Measurements from ENCODE around the gene WNT3. TPM values are rescaled to one million over a fixed set of nuclear protein-coding genes. Genes with fewer than 3 reads are reported as not detected.

WNT3 gene
- total and polyA plus RNA-seq, 2 donors (not counting 3 experiments of a cell fraction or from before 2014, with no cell fraction given) = 1.4 to 2.1 TPM

DNA sequence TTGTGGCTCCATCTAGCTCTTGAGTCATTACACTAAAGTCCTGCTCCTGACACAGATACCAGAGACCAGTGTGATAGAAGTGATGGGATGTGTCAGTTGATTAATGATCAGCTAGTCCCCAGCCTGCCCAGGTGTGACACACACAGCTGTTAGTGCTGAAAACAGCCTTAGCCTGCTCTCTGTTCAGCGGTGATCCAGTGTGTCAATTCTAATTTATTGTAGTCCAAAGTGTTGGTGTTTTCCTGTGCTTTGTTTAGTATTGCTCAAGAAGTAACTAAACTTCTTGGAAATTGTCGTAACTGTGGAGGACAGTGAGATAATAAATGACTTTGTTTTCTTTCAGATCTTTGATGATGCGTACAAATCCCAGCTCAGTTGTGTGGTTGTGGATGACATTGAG lies 92.3 kb downstream of the WNT3 start:
- BruUV-seq (replicated peaks) = no TSS peak
- Histone ChIP-seq H3K4me3 (replicated peaks in 1 of 3; ENCODE audit: insufficient read depth in 1 of 3, low read depth in 1 of 3, low read length in 3 of 3) (no peak overlapping the region), H3K4me1 (ENCODE audit: control insufficient read depth, extremely low read depth, insufficient read depth, low read length) (no peaks in the 10 kb centered on the region), H3K27ac (ENCODE audit: insufficient read depth, low read depth, low read length) (no peak overlapping the region), H3K9me1 (replicated peaks; ENCODE audit: control insufficient read depth, extremely low read depth, insufficient read depth, low read length) (no peaks in the 10 kb centered on the region), H2AFZ (ENCODE audit: low read depth, low read length) (no peak overlapping the region), H4K20me1 (replicated peaks; ENCODE audit: control insufficient read depth, extremely low read depth, insufficient read depth, low read length) (no peaks in the 10 kb centered on the region), H3K79me2 (ENCODE audit: control insufficient read depth, insufficient read depth, low read length) (no peaks in the 10 kb centered on the region), H3K27me3 (ENCODE audit: control insufficient read depth in 2 of 2, insufficient read depth in 2 of 2, low read length in 2 of 2) (no peaks in the 10 kb centered on the region), H3K9me3 (replicated peaks; ENCODE audit: control insufficient read depth, insufficient read depth, low read length) (no peaks in the 10 kb centered on the region), H3K4me2 (ENCODE audit: insufficient read depth, low read length) (no peak overlapping the region), H3K36me3 (ENCODE audit: control insufficient read depth in 2 of 2, extremely low read depth in 1 of 2, insufficient read depth in 2 of 2, low read length in 2 of 2) (no peaks in the 10 kb centered on the region), H3K9ac (replicated peaks; ENCODE audit: extremely low read depth, insufficient read depth, low read length) (no peak overlapping the region)
- ChIA-PET CTCF (interaction anchor here (1.0 kb wide), 2 partner anchors 16 to 39 kb away, joined by 3 to 4 read pairs; no protein-coding TSS in a partner anchor), POLR2A (no interaction called here)
- FAIRE-seq (no peak), DNase-seq (ENCODE audit: low read depth, low spot score) (no peak)
- dilution Hi-C loops (cut with MboI; ENCODE audit: extremely low pct_ligation_motif_present, low sequenced_read_pairs) = no loop called here
- intact Hi-C loops (cut with micrococcal nuclease) = loop anchor here (5.0 to 10.0 kb wide), 2 partner anchors 41 to 99 kb away; no protein-coding TSS in a partner anchor
- TF ChIP-seq JUN (IDR thresholded peaks at IDR 0.05; ENCODE audit: borderline replicate concordance, insufficient read depth, insufficient read length, low read depth) (no peak), GATA2 (IDR thresholded peaks at IDR 0.05; ENCODE audit: insufficient read depth, insufficient read length, low read depth, low read length) (no peak), MYC (IDR thresholded peaks at IDR 0.05; ENCODE audit: low read depth, low read length) (no peak), FOS (IDR thresholded peaks at IDR 0.05; ENCODE audit: borderline replicate concordance, insufficient read depth, low read length) (no peak), POLR2A (IDR thresholded peaks at IDR 0.05; ENCODE audit: low read depth, low read length) (no peak), POLR2AphosphoS5 (IDR thresholded peaks at IDR 0.05; ENCODE audit: insufficient read depth, low read depth, low read length) (no peak)
- TF ChIP-seq, protein P1, sequence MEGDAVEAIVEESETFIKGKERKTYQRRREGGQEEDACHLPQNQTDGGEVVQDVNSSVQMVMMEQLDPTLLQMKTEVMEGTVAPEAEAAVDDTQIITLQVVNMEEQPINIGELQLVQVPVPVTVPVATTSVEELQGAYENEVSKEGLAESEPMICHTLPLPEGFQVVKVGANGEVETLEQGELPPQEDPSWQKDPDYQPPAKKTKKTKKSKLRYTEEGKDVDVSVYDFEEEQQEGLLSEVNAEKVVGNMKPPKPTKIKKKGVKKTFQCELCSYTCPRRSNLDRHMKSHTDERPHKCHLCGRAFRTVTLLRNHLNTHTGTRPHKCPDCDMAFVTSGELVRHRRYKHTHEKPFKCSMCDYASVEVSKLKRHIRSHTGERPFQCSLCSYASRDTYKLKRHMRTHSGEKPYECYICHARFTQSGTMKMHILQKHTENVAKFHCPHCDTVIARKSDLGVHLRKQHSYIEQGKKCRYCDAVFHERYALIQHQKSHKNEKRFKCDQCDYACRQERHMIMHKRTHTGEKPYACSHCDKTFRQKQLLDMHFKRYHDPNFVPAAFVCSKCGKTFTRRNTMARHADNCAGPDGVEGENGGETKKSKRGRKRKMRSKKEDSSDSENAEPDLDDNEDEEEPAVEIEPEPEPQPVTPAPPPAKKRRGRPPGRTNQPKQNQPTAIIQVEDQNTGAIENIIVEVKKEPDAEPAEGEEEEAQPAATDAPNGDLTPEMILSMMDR (IDR thresholded peaks at IDR 0.05; ENCODE audit: extremely low read depth in 1 of 2, insufficient read depth in 1 of 2, low read depth in 1 of 2, low read length in 2 of 2) = no peak
- TF ChIP-seq, protein P2, sequence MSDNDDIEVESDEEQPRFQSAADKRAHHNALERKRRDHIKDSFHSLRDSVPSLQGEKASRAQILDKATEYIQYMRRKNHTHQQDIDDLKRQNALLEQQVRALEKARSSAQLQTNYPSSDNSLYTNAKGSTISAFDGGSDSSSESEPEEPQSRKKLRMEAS (IDR thresholded peaks at IDR 0.05; ENCODE audit: insufficient read depth, insufficient read length) = no peak

All from endothelial cell of umbilical vein (primary cell).